ENCODE measurements around the gene GRAMD2B. TPM values are rescaled to one million over a fixed set of nuclear protein-coding genes. Genes with fewer than 3 reads are reported as not detected.
A peak's percentile ranks its signal among the peaks of the same experiment; 100 is the strongest.
"Not testable (repeated sequence)": the region's sequence is repeated elsewhere in the genome, so short reads cannot be mapped to it uniquely, and the experiment has no call there.

The GRAMD2B gene
- total RNA-seq, 6 experiments from 2014 or later = 69.2 to 154 (median 80.5) TPM

- no peak for DNase-seq
- peaks cover 38% of the 10 kb centered on the region for H3K4me1 Mint-ChIP-seq (ENCODE audit: low read depth)
- peaks cover 4% of the 10 kb centered on the region; the same call in 1 of the 2 replicates for H3K36me3 Mint-ChIP-seq (ENCODE audit: low read depth)
- no peaks in the 10 kb centered on the region for H3K27me3 Mint-ChIP-seq (ENCODE audit: insufficient read depth)
- no peak overlapping the region for H3K27ac Mint-ChIP-seq
- no peak overlapping the region for H3K4me3 Mint-ChIP-seq
- no peaks in the 10 kb centered on the region for H3K9me3 Mint-ChIP-seq
- no peak for TF ChIP-seq CTCF (IDR thresholded peaks at IDR 0.05)
Observed at GRCh38 chr5:126391386-126391785, 31.8 kb upstream of the GRAMD2B start.

GRCh38 chr5:126394211-126394788 is 28.9 kb upstream of the GRAMD2B start:
- no peaks in the 10 kb centered on the region for H3K27me3 Mint-ChIP-seq (ENCODE audit: insufficient read depth)
- no peak overlapping the region for H3K4me3 Mint-ChIP-seq
- peaks cover 18% of the 10 kb centered on the region for H3K9me3 Mint-ChIP-seq
- DNase-seq = no peak
- peaks cover 23% of the 10 kb centered on the region for H3K36me3 Mint-ChIP-seq (ENCODE audit: low read depth)
- H3K27ac Mint-ChIP-seq = no peak overlapping the region; the same call in 1 of the 2 replicates
- peaks cover 56% of the 10 kb centered on the region for H3K4me1 Mint-ChIP-seq (ENCODE audit: low read depth)
- no peak for TF ChIP-seq CTCF (IDR thresholded peaks at IDR 0.05)

- DNase-seq = peak; percentile 55
- Mint-ChIP-seq H3K4me1 (ENCODE audit: low read depth) (peaks cover 54% of the 10 kb centered on the region), H3K9me3 (peaks cover 26% of the 10 kb centered on the region), H3K27ac (peak overlapping the region; percentile 81), H3K4me3 (peak overlapping the region; percentile 17; the same call in 1 of the 2 replicates), H3K27me3 (ENCODE audit: insufficient read depth) (no peaks in the 10 kb centered on the region), H3K36me3 (ENCODE audit: low read depth) (peaks cover 32% of the 10 kb centered on the region)
- no peak for TF ChIP-seq CTCF (IDR thresholded peaks at IDR 0.05)
Observed at GRCh38 chr5:126395198-126395597, 28.0 kb upstream of the GRAMD2B start.

GRCh38 chr5:126395605-126396004 is 27.6 kb upstream of the GRAMD2B start:
- DNase-seq = no peak
- no peak overlapping the region for H3K4me3 Mint-ChIP-seq
- no peaks in the 10 kb centered on the region for H3K27me3 Mint-ChIP-seq (ENCODE audit: insufficient read depth)
- no peak for TF ChIP-seq CTCF (IDR thresholded peaks at IDR 0.05)
- peaks cover 36% of the 10 kb centered on the region for H3K36me3 Mint-ChIP-seq (ENCODE audit: low read depth)
- peaks cover 31% of the 10 kb centered on the region for H3K9me3 Mint-ChIP-seq
- H3K27ac Mint-ChIP-seq = peak overlapping the region; percentile 81
- H3K4me1 Mint-ChIP-seq (ENCODE audit: low read depth) = peaks cover 54% of the 10 kb centered on the region

- Mint-ChIP-seq H3K4me1 (ENCODE audit: low read depth) (peaks cover 54% of the 10 kb centered on the region), H3K9me3 (peaks cover 42% of the 10 kb centered on the region), H3K36me3 (ENCODE audit: low read depth) (peaks cover 42% of the 10 kb centered on the region)
- not testable (repeated sequence) for DNase-seq; H3K4me3 Mint-ChIP-seq; H3K27ac Mint-ChIP-seq; H3K27me3 Mint-ChIP-seq (ENCODE audit: insufficient read depth)
Observed at GRCh38 chr5:126396721-126397120, 26.5 kb upstream of the GRAMD2B start.

DNA sequence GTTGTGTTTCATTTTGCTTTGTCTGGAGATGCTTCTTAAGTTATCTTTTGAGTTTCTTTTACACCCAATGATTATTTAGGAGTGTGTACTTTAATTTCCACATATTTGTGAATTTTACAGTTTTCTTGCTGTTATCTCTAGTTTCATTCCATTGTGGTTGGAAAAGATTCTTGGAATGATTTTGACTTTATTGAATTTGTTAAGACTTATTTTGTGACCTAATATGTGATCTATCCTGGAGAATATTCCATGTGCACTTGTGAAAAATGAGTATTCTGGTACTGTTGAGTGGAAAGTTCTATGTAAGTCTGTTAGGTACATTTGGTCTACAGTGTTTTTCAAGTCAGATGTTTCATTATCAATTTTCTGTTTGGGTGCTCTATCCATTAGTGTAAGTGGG is 24.4 kb upstream of the GRAMD2B start:
- no peaks in the 10 kb centered on the region for H3K27me3 Mint-ChIP-seq (ENCODE audit: insufficient read depth)
- peaks cover 42% of the 10 kb centered on the region for H3K36me3 Mint-ChIP-seq (ENCODE audit: low read depth)
- H3K9me3 Mint-ChIP-seq = peaks cover 42% of the 10 kb centered on the region
- peak overlapping the region; percentile 61; the same call in 1 of the 2 replicates for H3K27ac Mint-ChIP-seq
- DNase-seq = no peak
- H3K4me1 Mint-ChIP-seq (ENCODE audit: low read depth) = peaks cover 71% of the 10 kb centered on the region
- no peak overlapping the region for H3K4me3 Mint-ChIP-seq
- no peak for TF ChIP-seq CTCF (IDR thresholded peaks at IDR 0.05)
